BJ (cell line): ENCODE measurements around the gene FBXO31. TPM values are rescaled to one million over a fixed set of nuclear protein-coding genes. Genes with fewer than 3 reads are reported as not detected.

ENCODE experiments used
- CTCF ChIA-PET: fragments of 350-600 bp; formaldehyde crosslinking; extraction: SDS; loops from one replicate; lab custom pipeline; 2021; ENCODE audit warnings: antibody characterized with exemption, inconsistent platforms; lab: Yijun Ruan, JAX
- POLR2A ChIA-PET: fragments of 300-600 bp; sonication (Branson Sonifier 250); formaldehyde crosslinking; extraction: SDS; loops from one replicate; lab custom pipeline; 2021; ENCODE audit warnings: antibody characterized with exemption; lab: Charles Lee
- DNase-seq: peaks from one replicate; pipeline ENCODE4 v3.0.0-alpha.2; 2011; ENCODE audit warnings: low read depth
- H3K27me3 ChIP-seq: 2 replicates; pipeline ENCODE4 v1.6.0; 2011; ENCODE audit warnings: low read length; ENCODE audit not compliant: control insufficient read depth, insufficient read depth
- H3K36me3 ChIP-seq: 2 replicates; pipeline ENCODE4 v1.5.1; 2011; ENCODE audit warnings: low read length; ENCODE audit not compliant: control insufficient read depth, insufficient read depth
- H3K4me3 ChIP-seq: 2 replicates; pipeline ENCODE4 v1.5.1; 2011; ENCODE audit warnings: low read depth, mild to moderate bottlenecking, control low read depth, low read length
- CTCF ChIP-seq: IDR thresholded peaks from 2 replicates; pipeline ENCODE4 v1.5.1; 2011; ENCODE audit warnings: low read depth, mild to moderate bottlenecking, control low read depth, inconsistent platforms, low read length, moderate library complexity; ENCODE audit not compliant: insufficient read depth
- polyA plus RNA-seq: library from polyadenylated mRNA; depleted of rRNA; stranded (reverse); fragments of >200 nt; gene quantifications from 2 replicates; pipeline ENCODE4 v1.2.3, GENCODE V29; 2011

The FBXO31 gene
- polyA plus RNA-seq, 1 experiment: 24.8 TPM

- no peak for DNase-seq
- Histone ChIP-seq H3K36me3 (no peaks in the 10 kb centered on the region; the same call in 1 of the 2 replicates), H3K27me3 (no peaks in the 10 kb centered on the region), H3K4me3 (no peak overlapping the region)
- TF ChIP-seq CTCF: no peak
- ChIA-PET CTCF (interaction anchor here (0.9 to 1.2 kb wide), 2 partner anchors 10 to 98 kb away, joined by 3 to 4 read pairs; no protein-coding TSS in a partner anchor), POLR2A (no interaction called here)
Observed at GRCh38 chr16:87295661-87296531, 87.7 kb downstream of the FBXO31 start.

GRCh38 chr16:87295259-87295658 is 88.3 kb downstream of the FBXO31 start:
- ChIA-PET POLR2A (no interaction called here), CTCF (interaction anchor here (0.7 to 1.2 kb wide), 2 partner anchors 10 to 128 kb away, joined by 3 to 4 read pairs; no protein-coding TSS in a partner anchor)
- Histone ChIP-seq H3K36me3 (no peaks in the 10 kb centered on the region; the same call in 1 of the 2 replicates), H3K27me3 (no peaks in the 10 kb centered on the region), H3K4me3 (no peak overlapping the region)
- DNase-seq: no peak
- TF ChIP-seq CTCF: no peak

DNA sequence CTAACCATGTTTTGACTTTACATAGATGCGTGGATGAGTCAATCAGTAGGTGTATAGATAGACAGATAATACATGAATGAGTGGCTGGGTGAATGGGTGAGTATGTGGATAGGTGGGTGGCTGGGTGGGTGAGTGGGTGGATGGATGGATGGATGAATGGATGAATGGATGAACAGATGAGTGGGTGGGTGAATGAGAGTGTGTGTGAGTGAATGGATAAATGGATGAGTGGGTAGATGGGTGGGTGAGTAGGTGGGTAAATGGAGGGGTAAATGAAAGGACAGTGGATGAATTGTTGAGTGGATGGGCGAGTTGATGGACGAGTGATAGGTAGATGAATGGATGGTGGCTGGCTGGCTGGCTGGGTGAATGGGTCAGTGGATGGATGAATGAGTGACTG is 89.6 kb downstream of the FBXO31 start:
- no peak for TF ChIP-seq CTCF
- CTCF ChIA-PET: interaction anchor here (2.0 kb wide), 1 partner anchor 15 kb away, joined by 4 read pairs; no protein-coding TSS in a partner anchor
- POLR2A ChIA-PET: no interaction called here
- DNase-seq: no peak
- no peaks in the 10 kb centered on the region; the same call in 1 of the 2 replicates for H3K36me3 ChIP-seq
- H3K4me3 ChIP-seq: no peak overlapping the region
- H3K27me3 ChIP-seq: no peaks in the 10 kb centered on the region

DNA sequence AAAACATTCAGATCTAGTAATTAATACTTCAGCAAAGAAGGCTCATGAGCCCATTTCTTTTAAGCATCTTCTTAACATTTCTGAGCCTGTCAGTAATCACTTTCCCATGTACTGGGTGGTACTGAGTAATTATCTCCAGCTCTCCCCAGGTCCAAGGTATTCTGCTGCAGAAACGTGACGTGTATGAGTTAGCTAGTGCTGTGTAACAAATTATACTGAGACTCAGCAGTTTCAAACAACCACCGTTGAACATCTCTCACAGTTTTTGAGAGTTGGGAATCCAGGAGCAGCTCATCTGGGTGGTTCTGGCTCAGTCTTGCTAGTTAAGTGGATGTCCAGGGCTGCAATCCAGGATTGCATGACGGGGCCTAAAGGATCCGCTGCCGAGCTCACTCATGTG is 91.6 kb downstream of the FBXO31 start:
- ChIA-PET POLR2A (no interaction called here), CTCF (interaction anchor here (0.6 to 2.0 kb wide), 7 partner anchors 8 to 728 kb away, joined by 3 to 5 read pairs (median 4); no protein-coding TSS in a partner anchor)
- no peak for DNase-seq
- no peak for TF ChIP-seq CTCF
- H3K36me3 ChIP-seq: no peaks in the 10 kb centered on the region
- H3K27me3 ChIP-seq: no peaks in the 10 kb centered on the region
- no peak overlapping the region for H3K4me3 ChIP-seq

DNA sequence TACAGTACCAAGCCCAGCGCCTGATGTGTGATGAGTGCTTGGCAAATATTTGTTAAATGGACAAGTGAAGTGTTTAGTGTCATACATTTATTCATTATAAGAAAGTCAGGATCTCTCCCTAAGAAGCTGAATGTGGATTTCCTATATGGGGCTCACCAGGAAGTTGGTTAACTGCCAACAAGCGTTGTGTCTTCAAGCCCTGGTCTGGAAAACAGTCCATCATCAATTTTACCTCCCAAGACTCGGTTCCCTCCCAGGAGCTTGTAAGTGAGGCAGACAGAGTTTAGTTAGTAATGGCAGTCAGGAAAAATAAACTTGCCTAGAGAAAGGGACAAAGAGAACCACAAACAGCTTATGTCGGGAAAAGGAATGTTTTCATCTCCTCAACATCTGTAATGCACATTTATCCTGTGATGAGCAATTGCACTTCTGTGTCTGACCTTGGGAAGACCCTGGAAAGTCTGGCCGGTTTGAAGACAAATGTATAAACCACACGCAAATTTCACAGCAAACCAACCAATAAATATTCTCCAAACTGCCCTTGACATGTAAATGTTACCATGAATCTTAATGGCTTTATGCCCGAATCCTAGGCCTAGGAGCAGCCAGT is 94.7 kb downstream of the FBXO31 start:
- TF ChIP-seq CTCF: no peak
- H3K27me3 ChIP-seq: no peaks in the 10 kb centered on the region
- H3K4me3 ChIP-seq: no peak overlapping the region
- DNase-seq: peak; percentile 94
- ChIA-PET CTCF (interaction anchor here (1.0 to 1.5 kb wide), 2 partner anchors 9 to 86 kb away, joined by 6 to 11 read pairs; no protein-coding TSS in a partner anchor), POLR2A (interaction anchor here (0.5 to 0.6 kb wide), 2 partner anchors 88 to 609 kb away, joined by 4 to 8 read pairs; no protein-coding TSS in a partner anchor)
- no peaks in the 10 kb centered on the region for H3K36me3 ChIP-seq
